ENCODE results near the gene GLRX.

GRCh38 chr5:95836544-95836943 is 14.0 kb upstream of the GLRX start:
- TF ChIP-seq, protein P1, sequence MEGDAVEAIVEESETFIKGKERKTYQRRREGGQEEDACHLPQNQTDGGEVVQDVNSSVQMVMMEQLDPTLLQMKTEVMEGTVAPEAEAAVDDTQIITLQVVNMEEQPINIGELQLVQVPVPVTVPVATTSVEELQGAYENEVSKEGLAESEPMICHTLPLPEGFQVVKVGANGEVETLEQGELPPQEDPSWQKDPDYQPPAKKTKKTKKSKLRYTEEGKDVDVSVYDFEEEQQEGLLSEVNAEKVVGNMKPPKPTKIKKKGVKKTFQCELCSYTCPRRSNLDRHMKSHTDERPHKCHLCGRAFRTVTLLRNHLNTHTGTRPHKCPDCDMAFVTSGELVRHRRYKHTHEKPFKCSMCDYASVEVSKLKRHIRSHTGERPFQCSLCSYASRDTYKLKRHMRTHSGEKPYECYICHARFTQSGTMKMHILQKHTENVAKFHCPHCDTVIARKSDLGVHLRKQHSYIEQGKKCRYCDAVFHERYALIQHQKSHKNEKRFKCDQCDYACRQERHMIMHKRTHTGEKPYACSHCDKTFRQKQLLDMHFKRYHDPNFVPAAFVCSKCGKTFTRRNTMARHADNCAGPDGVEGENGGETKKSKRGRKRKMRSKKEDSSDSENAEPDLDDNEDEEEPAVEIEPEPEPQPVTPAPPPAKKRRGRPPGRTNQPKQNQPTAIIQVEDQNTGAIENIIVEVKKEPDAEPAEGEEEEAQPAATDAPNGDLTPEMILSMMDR (conservative IDR thresholded peaks at IDR 0.05; ENCODE audit: low read depth, low read length), result no peak
- TF ChIP-seq EZH2 (IDR thresholded peaks at IDR 0.05; ENCODE audit: borderline replicate concordance, low read depth, low read length, poor library complexity, severe bottlenecking), result no peak

All from A673 (cell line).